Keratinocyte (primary cell): ENCODE measurements around the gene PER1.

Source experiments
- EZH2 ChIP-seq: IDR thresholded peaks from one replicate; pipeline ENCODE4 v1.6.1; 2012; ENCODE audit warnings: inconsistent platforms, mild to moderate bottlenecking, low read length, moderate library complexity
- TF ChIP-seq, protein P1 (sequence below), 3 experiments: IDR thresholded peaks in 1 of 3; conservative IDR thresholded peaks in 1 of 3; optimal IDR thresholded peaks in 1 of 3; 2 replicates in 2 of 3; 3 replicates in 1 of 3; pipeline versions ENCODE3 to v1.5.1; 2011; ENCODE audit warnings: low read length in 3 of 3, mild to moderate bottlenecking in 3 of 3, moderate library complexity in 2 of 3, control low read depth in 1 of 3, inconsistent platforms in 1 of 3; ENCODE audit not compliant: insufficient read depth in 2 of 3; ENCODE audit errors: extremely low read depth in 1 of 3

GRCh38 chr17:8125947-8126490 lies 26.2 kb downstream of the PER1 start:
- TF ChIP-seq EZH2: no peak
- TF ChIP-seq, protein P1, sequence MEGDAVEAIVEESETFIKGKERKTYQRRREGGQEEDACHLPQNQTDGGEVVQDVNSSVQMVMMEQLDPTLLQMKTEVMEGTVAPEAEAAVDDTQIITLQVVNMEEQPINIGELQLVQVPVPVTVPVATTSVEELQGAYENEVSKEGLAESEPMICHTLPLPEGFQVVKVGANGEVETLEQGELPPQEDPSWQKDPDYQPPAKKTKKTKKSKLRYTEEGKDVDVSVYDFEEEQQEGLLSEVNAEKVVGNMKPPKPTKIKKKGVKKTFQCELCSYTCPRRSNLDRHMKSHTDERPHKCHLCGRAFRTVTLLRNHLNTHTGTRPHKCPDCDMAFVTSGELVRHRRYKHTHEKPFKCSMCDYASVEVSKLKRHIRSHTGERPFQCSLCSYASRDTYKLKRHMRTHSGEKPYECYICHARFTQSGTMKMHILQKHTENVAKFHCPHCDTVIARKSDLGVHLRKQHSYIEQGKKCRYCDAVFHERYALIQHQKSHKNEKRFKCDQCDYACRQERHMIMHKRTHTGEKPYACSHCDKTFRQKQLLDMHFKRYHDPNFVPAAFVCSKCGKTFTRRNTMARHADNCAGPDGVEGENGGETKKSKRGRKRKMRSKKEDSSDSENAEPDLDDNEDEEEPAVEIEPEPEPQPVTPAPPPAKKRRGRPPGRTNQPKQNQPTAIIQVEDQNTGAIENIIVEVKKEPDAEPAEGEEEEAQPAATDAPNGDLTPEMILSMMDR (optimal IDR thresholded peaks at IDR 0.05 in 1 of 3, IDR thresholded peaks at IDR 0.05 in 1 of 3, conservative IDR thresholded peaks at IDR 0.05 in 1 of 3; ENCODE audit: extremely low read depth in 1 of 3, insufficient read depth in 2 of 3, low read length in 3 of 3): no peak
